Measurements from ENCODE around the gene KCNA2. TPM values are rescaled to one million over a fixed set of nuclear protein-coding genes. Genes with fewer than 3 reads are reported as not detected.

The KCNA2 gene
- total RNA-seq, 1 donor from 2014 or later, result 1.8 TPM

- no peak for DNase-seq (ENCODE audit: low spot score)
Observed at GRCh38 chr1:110602466-110602865, 3.7 kb downstream of the KCNA2 start.

GRCh38 chr1:110601332-110601731 lies 4.8 kb downstream of the KCNA2 start:
- DNase-seq (ENCODE audit: low spot score), result no peak

- DNase-seq (ENCODE audit: low spot score), result no peak
Observed at GRCh38 chr1:110600716-110601115, 5.4 kb downstream of the KCNA2 start.

- no peak for DNase-seq (ENCODE audit: low spot score)
Observed at GRCh38 chr1:110597966-110598365, 8.2 kb downstream of the KCNA2 start.

GRCh38 chr1:110596312-110596711 lies 9.8 kb downstream of the KCNA2 start:
- DNase-seq (ENCODE audit: low spot score), result no peak

GRCh38 chr1:110595353-110595710 lies 10.8 kb downstream of the KCNA2 start:
- DNase-seq (ENCODE audit: low spot score), result no peak

- no peak for DNase-seq (ENCODE audit: low spot score)
Observed at GRCh38 chr1:110594456-110595352, 11.5 kb downstream of the KCNA2 start.

- DNase-seq (ENCODE audit: low spot score), result no peak
Observed at GRCh38 chr1:110593902-110594301, 12.3 kb downstream of the KCNA2 start.

GRCh38 chr1:110591956-110592355 lies 14.2 kb downstream of the KCNA2 start:
- no peak for DNase-seq (ENCODE audit: low spot score)

- DNase-seq (ENCODE audit: low spot score), result no peak
Observed at GRCh38 chr1:110588991-110589390, 17.2 kb downstream of the KCNA2 start.

- no peak for DNase-seq (ENCODE audit: low spot score)
Observed at GRCh38 chr1:110588486-110588885, 17.7 kb downstream of the KCNA2 start.

GRCh38 chr1:110587906-110588305 lies 18.3 kb downstream of the KCNA2 start:
- DNase-seq (ENCODE audit: low spot score), result no peak

- no peak for DNase-seq (ENCODE audit: low spot score)
Observed at GRCh38 chr1:110585481-110585880, 20.7 kb downstream of the KCNA2 start.

- DNase-seq (ENCODE audit: low spot score), result no peak
Observed at GRCh38 chr1:110584045-110584444, 22.1 kb downstream of the KCNA2 start.

- DNase-seq (ENCODE audit: low spot score), result no peak
Observed at GRCh38 chr1:110583505-110583904, 22.7 kb downstream of the KCNA2 start.

GRCh38 chr1:110582378-110582777 lies 23.8 kb downstream of the KCNA2 start:
- no peak for DNase-seq (ENCODE audit: low spot score)

- no peak for DNase-seq (ENCODE audit: low spot score)
Observed at GRCh38 chr1:110581682-110582145, 24.4 kb downstream of the KCNA2 start.

- DNase-seq (ENCODE audit: low spot score), result no peak
Observed at GRCh38 chr1:110580244-110580643, 25.9 kb downstream of the KCNA2 start.

- DNase-seq (ENCODE audit: low spot score), result no peak
Observed at GRCh38 chr1:110579460-110579859, 26.7 kb downstream of the KCNA2 start.

- DNase-seq (ENCODE audit: low spot score), result no peak
Observed at GRCh38 chr1:110576441-110576840, 29.7 kb downstream of the KCNA2 start.

- DNase-seq (ENCODE audit: low spot score), result no peak
Observed at GRCh38 chr1:110573314-110573713, 32.8 kb downstream of the KCNA2 start.

GRCh38 chr1:110572751-110573150 lies 33.4 kb downstream of the KCNA2 start:
- DNase-seq (ENCODE audit: low spot score), result no peak

GRCh38 chr1:110570901-110571300 lies 35.3 kb downstream of the KCNA2 start:
- DNase-seq (ENCODE audit: low spot score), result no peak

- no peak for DNase-seq (ENCODE audit: low spot score)
Observed at GRCh38 chr1:110570307-110570706, 35.9 kb downstream of the KCNA2 start.
